Fibroblast of lung (primary cell): ENCODE data around the gene ATP5F1E.

ENCODE experiments used
- EZH2 ChIP-seq: IDR thresholded peaks from 2 replicates; pipeline ENCODE4 v1.5.1; 2012; ENCODE audit warnings: low read length, control low read depth, mild to moderate bottlenecking; ENCODE audit errors: missing control alignments
- TF ChIP-seq, protein P1 (sequence below), 2 donors: IDR thresholded peaks in 1 of 2; conservative IDR thresholded peaks in 1 of 2; 1 replicate in 1 of 2; 2 replicates in 1 of 2; pipeline ENCODE4 v1.5.1; 2011 to 2012; ENCODE audit warnings: low read length in 2 of 2, control low read depth in 1 of 2, inconsistent platforms in 1 of 2, low read depth in 1 of 2, mild to moderate bottlenecking in 1 of 2

- TF ChIP-seq, protein P1, sequence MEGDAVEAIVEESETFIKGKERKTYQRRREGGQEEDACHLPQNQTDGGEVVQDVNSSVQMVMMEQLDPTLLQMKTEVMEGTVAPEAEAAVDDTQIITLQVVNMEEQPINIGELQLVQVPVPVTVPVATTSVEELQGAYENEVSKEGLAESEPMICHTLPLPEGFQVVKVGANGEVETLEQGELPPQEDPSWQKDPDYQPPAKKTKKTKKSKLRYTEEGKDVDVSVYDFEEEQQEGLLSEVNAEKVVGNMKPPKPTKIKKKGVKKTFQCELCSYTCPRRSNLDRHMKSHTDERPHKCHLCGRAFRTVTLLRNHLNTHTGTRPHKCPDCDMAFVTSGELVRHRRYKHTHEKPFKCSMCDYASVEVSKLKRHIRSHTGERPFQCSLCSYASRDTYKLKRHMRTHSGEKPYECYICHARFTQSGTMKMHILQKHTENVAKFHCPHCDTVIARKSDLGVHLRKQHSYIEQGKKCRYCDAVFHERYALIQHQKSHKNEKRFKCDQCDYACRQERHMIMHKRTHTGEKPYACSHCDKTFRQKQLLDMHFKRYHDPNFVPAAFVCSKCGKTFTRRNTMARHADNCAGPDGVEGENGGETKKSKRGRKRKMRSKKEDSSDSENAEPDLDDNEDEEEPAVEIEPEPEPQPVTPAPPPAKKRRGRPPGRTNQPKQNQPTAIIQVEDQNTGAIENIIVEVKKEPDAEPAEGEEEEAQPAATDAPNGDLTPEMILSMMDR (conservative IDR thresholded peaks at IDR 0.05 in 1 of 2, IDR thresholded peaks at IDR 0.05 in 1 of 2; ENCODE audit: low read depth in 1 of 2, low read length in 2 of 2): no peak
- TF ChIP-seq EZH2: no peak
Observed at GRCh38 chr20:59024111-59024530, 8.0 kb downstream of the ATP5F1E start.
